Activated effector memory CD4-positive, alpha-beta T cell treated with Interleukin-2 at 50 U/mL for 16 hours (primary cell): Measurements from ENCODE around the gene JRKL.

ENCODE experiments used
- DNase-seq: peaks from one replicate; pipeline ENCODE4 v3.0.0-alpha.2; 2020

JRKL gene

DNA sequence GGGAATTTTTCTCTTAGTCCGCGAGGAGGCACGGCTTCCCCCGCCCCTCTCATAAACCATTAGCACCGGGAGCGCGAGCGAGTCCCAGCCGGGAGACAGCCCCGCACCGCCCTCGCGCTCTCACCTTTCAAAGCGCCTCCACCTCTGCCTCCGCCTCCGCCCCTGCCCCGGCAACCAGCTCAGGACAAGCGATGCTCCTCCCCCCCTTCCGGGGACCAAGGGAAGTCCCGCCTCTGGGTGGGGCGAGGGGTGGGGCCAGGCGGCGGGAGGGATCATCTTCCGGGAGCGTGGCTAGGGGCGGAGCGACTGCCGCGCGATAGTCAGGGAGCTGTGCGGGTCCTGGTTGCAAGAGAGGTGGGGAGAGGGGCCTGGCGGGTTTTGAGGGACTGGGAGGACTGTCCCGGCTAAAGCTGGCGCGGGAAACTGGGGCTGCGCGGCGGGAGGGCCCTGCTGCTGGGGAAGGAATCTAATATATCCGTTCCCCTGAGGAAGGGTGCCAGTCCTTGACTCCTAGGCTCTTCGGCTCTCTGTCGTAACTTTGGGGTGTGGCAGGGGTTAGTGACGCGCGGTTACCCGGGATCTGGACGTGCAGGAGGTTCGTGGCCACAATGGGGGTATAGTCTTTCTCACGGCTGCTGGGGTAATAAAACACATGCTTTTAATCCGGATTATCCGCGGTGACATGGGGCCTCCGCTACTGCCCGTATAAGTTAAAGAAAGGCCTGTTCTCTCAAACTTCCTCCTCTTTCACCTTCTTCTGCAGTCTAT, at the start of gene JRKL, which contains the start of gene CCDC82:
Gene JRKL (plus strand): TSS at position 294 of the 768 bp plus-strand sequence. CDS start 637 bp downstream, outside the sequence.
Gene CCDC82 (minus strand): TSS at position 193 of the 768 bp plus-strand sequence. CDS start 5,165 bp downstream, outside the sequence.
- peak; percentile 99 for DNase-seq

DNA sequence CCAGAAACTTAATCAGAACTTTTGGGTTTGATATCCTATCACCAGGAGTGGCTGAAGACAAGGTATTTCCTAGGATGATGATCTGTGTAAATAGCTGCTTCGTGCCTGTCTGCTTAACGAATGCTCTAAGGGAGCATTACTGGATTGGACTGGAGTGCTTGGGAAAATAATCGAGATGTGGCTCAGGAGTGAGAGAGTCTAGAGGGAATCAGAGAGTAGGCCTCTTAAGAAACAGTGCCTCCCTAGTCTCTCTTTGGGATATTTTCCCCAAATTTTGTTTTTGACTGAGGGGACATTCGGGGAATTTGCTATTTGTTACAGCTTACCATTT, 49.3 kb upstream of the JRKL start:
- DNase-seq, result no peak

DNA sequence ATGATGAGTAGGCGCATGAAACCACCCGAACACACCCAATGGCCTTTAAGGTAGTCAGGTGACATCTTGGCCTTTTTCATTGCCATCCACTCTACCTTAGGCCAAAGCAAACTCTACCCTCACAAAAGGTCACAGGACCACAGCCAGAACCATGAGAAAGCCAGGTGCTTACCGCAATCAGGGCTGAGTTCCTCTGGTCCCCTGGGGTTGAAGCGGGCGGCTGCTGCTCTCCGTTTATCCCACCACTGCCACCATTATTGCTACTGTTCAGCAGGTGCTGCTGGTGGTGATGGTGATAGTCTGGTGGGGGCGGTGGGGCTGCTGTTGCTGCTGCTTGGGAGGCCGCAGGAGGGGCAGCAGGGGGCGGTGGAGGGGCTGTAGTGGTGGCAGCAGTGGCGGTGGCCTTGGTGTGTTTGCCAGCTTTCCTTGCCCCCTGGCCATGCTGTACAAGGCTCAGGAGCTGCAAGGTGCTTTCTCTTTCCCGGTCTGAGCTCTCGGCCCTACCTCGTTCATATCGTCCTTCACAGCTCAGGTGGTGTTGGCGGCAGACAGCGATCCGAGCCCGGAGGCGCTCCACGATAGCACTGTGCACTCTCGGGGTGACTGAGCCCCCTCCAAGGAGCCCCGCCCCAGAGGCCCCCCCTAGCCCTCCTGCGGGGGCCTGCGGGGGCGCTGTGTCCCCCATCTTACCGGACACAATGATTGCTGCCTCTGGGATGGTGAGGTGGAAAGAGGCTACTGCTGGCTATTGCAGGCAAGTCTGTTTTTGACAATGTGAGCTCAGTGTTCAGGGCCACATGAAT, 48.4 kb upstream of the JRKL start:
- peak; percentile 58 for DNase-seq

DNA sequence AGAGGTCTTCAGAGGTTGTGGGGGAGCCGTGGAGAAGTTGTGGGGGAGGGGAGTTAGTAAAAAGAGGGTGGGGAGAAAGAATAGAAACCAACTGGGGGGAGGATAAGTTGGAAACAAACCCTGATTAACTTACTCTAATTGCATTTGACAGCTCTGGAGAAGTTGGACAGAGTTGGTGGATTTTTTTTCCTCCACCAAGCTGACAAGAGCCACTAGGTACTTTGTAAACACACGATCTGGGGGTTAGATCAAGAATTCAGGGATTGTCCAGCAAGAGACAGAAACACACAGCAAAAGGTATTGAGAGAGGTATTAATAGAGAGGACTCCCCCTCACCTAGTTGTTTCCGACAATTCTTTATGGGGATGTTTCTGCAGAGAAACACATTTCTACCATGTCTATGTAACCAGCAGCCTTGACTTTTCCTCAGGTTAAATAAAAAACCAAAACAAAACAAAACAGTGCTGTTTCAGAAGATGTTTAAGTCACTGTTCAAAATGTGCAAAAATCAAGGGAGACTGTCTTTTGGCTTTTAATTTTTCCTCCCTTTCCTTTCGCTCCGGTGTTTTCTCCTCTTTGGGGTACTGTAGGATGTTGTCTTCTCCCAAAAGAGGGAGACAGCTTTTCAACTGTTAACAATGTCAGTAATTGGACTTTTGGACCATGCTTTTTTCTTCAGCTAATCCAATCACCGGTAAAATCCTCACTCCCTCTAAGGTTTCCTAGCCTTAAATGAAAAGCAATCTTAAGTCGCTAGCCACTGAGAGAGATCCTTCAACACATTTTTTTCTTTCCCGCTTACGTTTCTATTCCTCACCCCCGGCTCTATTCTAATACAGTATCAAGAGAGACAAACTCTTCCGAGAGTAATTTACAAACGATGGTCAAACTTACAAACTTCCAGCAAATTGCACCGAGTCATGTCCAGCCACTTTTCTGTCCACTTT, 47.5 kb upstream of the JRKL start:
- DNase-seq, result no peak

DNA sequence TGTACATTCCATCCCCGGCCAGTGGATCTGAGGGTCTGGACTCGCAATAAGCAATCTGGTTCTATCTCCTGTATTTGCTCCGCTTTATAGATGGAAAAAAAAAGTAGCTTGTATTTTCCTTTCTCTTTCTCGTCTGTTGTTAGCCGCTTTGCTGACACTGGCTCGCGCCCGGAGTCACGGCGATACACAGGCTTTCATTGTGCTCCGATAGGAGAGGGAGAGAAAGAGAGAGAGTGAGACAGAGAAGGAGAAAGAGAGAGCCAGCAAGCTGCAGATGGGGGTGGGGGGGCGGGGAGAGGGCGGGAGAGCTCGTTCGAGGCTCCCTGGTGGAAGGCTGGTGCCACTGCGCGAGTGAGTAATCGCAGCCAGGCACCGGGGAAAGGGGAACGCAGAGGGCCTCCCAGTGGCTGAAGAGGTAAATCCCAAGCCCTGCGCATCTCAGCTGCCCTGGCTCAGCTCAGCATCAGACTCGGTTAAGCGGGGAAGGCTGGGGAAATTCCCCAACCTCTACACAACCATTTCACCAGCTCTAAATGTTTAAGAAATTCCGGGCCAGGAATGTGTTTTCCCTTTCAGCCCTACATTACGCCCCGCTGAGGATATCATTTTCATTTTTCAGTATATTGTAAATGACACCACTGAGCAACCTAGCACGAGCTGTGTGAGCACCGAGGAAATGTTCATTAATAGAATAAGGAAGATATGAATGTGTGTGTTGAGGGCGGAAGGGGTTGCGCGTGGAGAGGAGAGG, 46.7 kb upstream of the JRKL start, which contains the start of gene MAML2:
Gene MAML2 (minus strand): TSS at position 235 of the 751 bp plus-strand sequence. CDS start 1,300 bp downstream, outside the sequence.
- DNase-seq, result peak; percentile 86

DNA sequence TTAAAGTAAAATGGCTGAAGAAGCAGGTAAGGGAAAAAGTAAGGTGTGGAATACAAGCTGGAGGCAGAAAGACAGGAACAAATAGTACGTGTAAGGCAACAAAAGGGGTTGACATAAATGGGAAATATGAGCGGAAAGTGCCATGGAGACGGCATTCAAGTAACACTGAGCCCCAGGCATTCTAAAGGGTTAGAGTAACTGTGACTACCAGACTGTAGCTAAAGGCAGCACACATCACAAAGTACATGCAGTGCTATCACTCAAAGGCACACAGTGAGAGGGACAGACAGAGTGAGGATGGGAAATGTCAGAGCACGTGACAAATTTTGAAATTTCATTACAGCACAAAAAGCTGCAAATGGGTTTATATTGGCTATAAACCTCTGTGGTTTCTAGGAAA, 33.0 kb upstream of the JRKL start:
- DNase-seq, result no peak

DNA sequence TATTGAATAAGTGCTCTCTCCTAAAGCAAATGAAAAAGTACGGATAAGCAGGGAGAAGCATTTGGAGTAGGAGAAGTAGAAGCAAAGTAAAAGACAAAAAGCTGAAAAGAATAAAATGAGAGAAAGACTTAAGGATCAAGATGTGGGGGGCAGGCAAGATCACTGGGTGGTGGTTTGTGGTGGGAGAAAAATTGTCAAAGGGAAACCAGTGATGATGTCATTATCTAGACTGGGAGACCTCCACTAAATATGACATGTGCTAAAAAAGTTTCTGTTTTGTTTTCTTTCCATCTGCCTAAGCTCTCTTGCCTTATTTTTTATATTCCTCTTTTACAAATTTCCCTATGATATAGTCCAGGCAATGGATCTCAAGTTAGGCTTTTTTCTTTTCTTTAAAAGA, 32.0 kb upstream of the JRKL start:
- no peak for DNase-seq

DNA sequence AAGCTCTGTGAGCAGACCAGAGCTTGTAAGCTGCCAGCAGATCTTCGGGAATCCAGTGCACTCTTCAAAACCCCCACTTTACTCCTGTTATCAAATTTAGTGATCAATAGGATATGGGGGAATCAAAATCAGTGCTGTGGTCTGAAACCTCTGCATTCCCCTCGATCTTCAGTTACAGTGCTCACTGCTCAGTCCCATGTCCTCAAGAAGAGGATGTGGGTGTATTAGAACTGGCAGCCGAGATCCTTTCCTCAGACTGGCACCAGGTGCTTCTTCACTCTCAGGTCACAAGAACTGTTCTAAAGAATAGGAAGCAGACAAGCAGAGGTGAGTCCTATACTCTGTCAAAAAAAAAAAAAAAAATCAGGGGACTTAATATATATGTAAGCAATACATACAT, 31.5 kb upstream of the JRKL start:
- DNase-seq, result no peak

DNA sequence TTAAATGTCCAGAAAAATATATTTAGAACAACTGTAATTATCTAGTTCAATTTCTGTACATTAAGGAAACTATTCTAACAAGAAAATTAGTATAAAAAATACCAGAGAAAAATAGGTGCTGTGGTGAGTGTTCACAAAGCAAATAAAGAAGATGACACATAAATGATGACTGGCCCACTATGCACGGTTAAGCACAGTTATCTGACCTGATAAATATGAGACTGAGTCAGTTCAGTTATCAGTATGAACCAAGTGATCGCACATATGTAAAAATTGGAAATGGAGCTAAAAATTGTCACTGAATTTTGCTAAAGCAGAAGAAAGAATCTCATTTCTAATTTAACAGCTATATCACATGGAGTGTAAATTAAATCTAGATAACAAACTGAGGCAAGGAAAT, 28.0 kb upstream of the JRKL start:
- no peak for DNase-seq

DNA sequence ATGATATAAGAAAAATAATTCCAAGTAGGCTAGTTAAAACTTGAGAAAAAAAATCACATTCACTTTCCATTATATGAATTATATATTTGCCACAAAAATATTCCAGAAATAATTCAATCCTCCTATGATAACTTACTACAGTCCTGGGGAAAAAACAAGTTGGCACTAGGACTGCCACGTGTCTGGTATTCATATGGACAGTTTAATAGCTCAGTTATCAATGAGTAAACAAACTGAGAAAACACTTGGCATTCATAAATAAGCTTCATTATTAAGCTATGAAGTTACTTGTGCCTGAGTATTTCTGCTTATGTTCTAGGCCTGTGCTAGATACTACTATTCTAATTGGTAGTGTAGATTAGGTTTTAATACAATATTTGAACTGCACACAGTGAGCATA, 24.3 kb upstream of the JRKL start:
- DNase-seq, result no peak

DNA sequence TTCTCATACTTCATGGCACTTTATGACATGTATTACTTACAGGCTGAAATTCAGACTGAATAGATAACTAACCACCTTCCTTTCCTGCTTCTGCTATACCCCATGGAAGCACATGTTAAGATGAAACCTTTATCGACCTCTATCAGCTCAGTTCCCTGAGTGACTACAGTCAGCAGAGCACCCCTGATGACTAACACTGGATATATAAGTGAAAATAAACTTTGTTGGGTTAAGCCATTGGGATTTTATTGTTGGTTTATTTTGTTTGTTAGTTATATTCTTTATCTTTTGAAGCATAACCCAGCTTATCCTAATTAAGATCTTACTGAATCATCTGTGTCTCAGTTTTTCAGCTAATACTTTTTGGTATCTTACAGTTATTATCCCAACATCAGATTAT, 23.8 kb upstream of the JRKL start:
- DNase-seq, result no peak

DNA sequence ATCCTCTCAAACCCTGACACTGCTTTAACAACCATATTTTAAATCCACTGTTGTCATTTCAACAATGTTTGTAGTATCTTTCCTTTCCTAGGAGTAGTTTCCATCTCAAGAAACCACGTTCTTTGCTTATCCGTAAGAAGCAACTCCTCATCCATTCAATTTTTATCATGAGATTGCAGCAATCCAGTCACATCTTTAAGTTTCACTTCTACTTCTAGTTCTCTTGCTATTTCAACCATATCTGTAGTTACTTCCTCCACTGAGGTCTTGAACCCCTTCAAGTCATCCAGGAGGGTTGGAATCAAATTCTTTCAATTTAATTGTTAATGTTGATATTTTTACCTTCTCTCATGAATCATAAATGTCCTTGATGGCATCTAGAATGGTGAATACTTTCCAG, 22.5 kb upstream of the JRKL start:
- DNase-seq, result no peak

DNA sequence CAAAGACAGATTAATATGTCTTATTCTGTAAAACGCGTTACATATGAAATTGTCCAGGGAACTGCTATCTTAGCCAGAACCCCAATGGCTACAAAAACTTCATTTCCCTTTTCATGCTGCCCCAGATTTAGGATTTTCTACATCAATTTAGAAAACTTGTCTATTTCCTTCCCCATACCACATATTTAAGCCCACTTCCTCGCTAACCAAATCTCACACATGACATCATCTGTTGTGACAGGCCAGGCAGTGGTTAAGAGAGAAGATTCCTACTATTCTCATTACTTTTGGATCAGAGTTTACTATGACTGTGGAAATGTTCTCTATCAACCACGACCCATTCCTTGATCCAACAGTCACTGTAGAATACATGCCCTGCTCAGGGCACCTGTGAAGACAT, 16.0 kb upstream of the JRKL start:
- DNase-seq, result no peak

DNA sequence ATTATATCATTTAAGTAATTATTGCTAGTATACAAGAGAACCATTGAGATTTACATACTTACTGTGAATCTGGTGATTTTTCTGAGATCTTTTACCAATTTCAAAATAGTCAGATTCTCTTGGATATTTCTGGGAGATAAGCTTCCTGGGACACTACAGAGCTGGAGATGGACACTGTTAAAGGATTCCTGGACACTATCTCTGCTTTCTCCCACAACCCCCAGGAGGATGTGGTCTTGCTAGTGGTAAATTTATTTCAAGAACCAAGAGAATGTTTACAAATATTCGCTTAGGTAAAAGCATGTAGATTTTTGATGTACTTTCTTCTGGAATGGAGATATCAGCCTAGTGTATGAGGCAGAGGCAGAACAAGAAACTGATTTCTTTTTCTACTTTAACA, 13.0 kb upstream of the JRKL start:
- DNase-seq, result no peak

DNA sequence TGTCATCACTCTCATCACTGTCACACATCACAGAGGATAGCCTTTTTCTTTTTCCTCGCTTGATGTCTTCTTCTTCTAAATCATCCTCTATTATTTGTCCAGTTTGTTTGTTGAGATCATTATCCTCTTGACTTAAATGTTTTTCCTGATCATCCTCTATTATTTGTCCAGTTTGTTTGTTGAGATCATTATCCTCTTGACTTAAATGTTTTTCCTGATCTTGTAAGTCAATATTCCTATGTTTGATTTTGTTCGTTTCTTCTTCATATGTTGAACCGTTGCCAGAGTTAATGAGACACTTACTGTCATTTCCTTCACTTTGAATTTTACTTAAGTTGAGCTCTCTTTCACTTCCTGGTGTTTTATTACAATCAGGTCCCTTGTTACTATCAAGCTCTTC, 5.7 kb upstream of the JRKL start:
- DNase-seq, result no peak

DNA sequence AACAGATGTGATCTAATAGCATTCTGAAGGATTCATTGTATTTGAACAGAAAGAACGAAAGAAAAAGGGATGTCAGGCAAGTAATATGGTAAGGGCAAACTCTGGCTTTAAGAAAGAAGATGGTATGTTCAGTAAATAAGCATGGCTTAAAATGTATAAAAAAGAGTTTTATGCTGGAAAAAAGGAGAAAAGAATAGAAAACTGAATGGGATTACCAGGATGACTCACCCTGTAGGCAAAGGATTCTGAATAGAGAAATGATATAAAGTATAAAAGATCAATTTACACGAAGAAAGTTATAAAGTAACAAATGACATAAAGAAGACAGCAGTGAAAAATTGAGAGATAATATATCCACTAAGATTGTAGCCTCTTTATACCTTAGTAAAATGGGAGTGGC, 4.6 kb upstream of the JRKL start:
- no peak for DNase-seq

DNA sequence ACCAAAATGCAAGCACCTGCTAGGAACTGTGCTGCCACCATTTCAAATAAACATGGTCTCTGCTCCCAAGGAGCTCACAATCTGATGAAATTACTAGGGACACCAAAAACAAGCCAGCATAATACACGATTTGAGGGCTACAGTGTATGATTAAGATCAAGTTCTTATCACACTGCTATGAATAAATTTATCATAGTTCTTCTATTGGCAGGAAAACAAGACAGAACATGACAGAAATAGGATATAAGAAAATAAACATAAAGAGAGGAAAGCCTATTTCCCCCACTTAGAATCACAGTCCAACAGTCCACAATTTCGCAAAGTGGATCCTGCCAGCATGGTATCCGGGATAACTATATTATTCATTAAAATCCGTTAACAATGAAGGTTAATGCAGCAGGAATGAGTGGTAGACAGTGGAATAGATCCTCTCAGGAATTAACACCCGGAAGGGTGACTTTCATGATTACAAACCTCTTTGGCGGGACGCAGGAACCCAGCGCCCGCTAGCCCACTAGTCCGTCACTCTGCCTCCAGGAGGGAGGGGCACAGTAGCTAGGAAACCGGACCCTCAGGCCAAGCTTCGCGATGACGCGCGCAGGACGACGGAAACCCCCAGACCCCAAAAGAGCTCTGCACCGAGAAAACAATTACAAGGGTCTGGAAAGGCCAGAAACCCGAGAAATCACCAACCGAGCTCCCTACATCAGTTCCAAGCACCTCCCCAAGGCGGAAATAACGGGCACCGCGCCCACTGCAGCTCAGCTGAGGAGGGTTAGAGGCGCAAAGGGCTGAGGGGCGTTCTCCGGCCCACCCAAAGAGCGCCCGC, 708 bp upstream of the JRKL start:
- no peak for DNase-seq

DNA sequence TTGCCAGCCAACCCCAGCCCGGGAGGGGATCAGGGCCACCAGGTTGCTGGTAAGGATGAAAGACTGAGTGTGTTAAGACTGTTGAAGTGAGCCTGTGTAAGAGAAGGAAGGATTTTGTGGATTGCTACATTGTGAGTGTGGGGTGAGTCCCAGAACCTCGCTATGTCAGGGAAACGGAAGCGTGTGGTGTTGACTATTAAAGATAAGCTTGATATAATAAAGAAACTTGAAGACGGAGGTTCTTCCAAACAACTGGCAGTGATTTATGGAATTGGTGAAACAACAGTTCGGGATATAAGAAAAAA, 627 bp downstream of the JRKL start:
- no peak for DNase-seq

DNA sequence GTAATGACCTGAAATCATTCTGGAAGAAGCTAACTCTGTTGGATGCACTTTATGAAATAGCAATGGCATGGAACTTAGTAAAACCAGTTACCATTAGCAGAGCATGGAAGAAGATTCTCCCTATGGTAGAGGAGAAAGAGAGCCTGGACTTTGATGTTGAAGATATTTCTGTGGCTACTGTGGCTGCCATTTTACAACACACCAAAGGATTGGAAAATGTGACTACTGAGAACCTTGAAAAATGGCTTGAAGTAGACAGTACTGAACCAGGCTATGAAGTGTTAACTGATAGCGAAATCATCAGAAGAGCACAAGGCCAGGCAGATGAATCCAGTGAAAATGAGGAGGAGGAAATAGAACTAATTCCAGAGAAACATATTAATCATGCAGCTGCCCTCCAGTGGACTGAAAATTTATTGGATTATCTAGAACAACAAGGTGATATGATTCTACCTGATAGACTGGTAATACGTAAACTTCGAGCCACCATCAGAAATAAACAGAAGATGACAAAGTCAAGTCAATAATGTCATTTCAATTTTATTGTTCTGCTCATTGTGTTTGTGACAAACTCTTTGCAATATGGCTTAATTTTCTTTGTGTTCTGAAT, 2.0 kb downstream of the JRKL start:
- DNase-seq, result no peak

DNA sequence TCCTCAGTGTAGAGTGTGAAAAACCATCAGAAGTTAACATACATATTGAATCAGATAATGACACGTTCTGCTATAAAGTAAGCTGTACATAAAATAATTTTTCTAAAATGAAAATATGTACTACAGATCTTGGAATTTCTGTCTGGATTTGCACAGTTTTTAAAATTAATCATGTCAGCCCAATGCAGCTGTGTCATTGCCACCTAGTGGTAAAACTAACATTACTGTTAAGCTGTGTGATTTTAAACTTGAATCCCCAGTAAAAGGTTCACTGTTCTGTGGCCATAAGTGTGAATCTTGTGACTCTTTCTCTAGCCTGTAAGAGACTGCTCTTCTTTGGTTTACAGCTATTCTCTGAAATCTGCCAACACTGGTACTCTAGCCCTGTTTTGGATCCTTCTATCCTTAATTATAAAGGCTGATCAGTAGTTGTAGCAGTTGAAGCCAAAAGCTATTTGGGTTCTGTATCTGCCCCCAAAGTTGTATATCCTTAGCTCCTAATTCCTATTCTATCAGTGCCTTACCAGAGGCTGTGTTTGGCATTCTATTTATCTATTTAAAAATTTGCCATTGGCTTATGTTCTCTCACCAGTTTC, 4.0 kb downstream of the JRKL start:
- no peak for DNase-seq

DNA sequence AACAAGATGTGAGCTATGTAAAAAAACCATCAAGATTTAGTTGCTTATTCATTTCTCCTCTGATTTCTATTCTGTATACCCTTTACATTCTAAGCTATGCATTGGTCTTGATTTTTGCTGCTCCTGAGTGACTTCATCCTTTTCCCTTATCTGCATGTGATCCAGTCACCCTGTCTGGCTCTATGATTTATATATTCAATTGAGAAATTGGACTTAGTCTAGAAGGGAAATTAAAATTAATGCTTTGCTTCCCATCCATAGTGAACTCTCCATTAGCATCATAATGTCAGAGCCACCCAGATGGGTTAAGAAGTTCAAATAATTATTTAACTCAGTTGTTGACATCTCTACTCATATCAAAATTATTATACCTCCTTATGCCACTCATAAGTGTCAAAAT, 5.0 kb downstream of the JRKL start:
- DNase-seq, result no peak
